OCI-LY3 (cell line): ENCODE measurements around the gene CLMP.

Experiments
- CTCF ChIP-seq: fragments of 200-600, 300-600 bp; sonication (generic); IDR thresholded peaks from 2 replicates; pipeline ENCODE4 v1.5.1; 2014; ENCODE audit warnings: antibody characterized with exemption, low read length, low read depth
- EZH2phosphoT487 ChIP-seq: fragments of 200-600 bp; shearing (Covaris generic); IDR thresholded peaks from 2 replicates; pipeline ENCODE4 v1.6.1; 2018; ENCODE audit warnings: antibody characterized with exemption, mixed run types, low read depth

- TF ChIP-seq CTCF, result no peak
- TF ChIP-seq EZH2phosphoT487, result no peak
These were observed 131.9 kb downstream of the CLMP start for GRCh38 chr11:123062892-123063825.
